K562 (cell line): ENCODE measurements around the gene ICAM3. TPM values are rescaled to one million over a fixed set of nuclear protein-coding genes. Genes with fewer than 3 reads are reported as not detected.

Source experiments
- CCNT2 ChIP-seq: IDR thresholded peaks from 2 replicates; pipeline ENCODE4 v1.6.1; 2011; ENCODE audit warnings: borderline replicate concordance, low read depth, mild to moderate bottlenecking, moderate library complexity, mixed read lengths, low read length; ENCODE audit not compliant: insufficient read length; ENCODE audit errors: extremely low read depth
- FOXJ2 ChIP-seq: fragments of 200-800 bp; sonication (Bioruptor generic); IDR thresholded peaks from 2 replicates; pipeline ENCODE4 v1.6.1; 2016; ENCODE audit warnings: missing genetic modification characterization, missing compliant biosample characterization
- GMEB1 ChIP-seq: fragments of 250-450 bp; sonication (Bioruptor Pico); IDR thresholded peaks from 2 replicates; pipeline ENCODE4 v1.4.0; 2020; ENCODE audit warnings: mild to moderate bottlenecking
- IRF1 ChIP-seq: sonication (generic); formaldehyde crosslinking; IDR thresholded peaks from 2 replicates; pipeline ENCODE4 v1.8.0; 2022; ENCODE audit warnings: missing genetic modification reagents, mild to moderate bottlenecking, borderline replicate concordance
- LARP7 ChIP-seq: fragments of 450-650 bp; IDR thresholded peaks from 2 replicates; pipeline ENCODE4 v1.6.1; 2016
- MAFG ChIP-seq: fragments of 450-650 bp; conservative IDR thresholded peaks from 2 replicates; pipeline ENCODE4 v1.6.1; 2016; ENCODE audit warnings: missing genetic modification characterization, missing compliant biosample characterization
- MXI1 ChIP-seq: IDR thresholded peaks from 2 replicates; pipeline ENCODE4 v1.6.1; 2011; ENCODE audit warnings: low read depth, mild to moderate bottlenecking, improper control_type of control experiment, low read length
- NFIX ChIP-seq: fragments of 250-450 bp; sonication (Bioruptor Pico); IDR thresholded peaks from 2 replicates; pipeline ENCODE4 v1.4.0; 2020; ENCODE audit warnings: low read depth, mild to moderate bottlenecking, moderate library complexity
- NR0B1 ChIP-seq: fragments of 450-650 bp; IDR thresholded peaks from one replicate; pipeline ENCODE4 v1.6.1; 2018; ENCODE audit warnings: mild to moderate bottlenecking, moderate library complexity; ENCODE audit not compliant: partially characterized antibody
- POLR2AphosphoS5 ChIP-seq: IDR thresholded peaks from 2 replicates; pipeline ENCODE4 v1.6.1; 2011; ENCODE audit warnings: mild to moderate bottlenecking, low read depth, low read length, moderate library complexity; ENCODE audit not compliant: control insufficient read depth, insufficient read depth
- POLR2H ChIP-seq: IDR thresholded peaks from 2 replicates; pipeline ENCODE4 v1.6.1; 2016; ENCODE audit warnings: missing genetic modification characterization, low read depth, mild to moderate bottlenecking, control low read depth, missing compliant biosample characterization, moderate library complexity
- PURB ChIP-seq: sonication (generic); formaldehyde crosslinking; IDR thresholded peaks from 2 replicates; pipeline ENCODE4 v1.9.0; 2021; ENCODE audit warnings: low read depth, mild to moderate bottlenecking, missing genetic modification reagents
- TAF1 ChIP-seq: IDR thresholded peaks from 2 replicates; pipeline ENCODE4 v1.6.1; 2011; ENCODE audit warnings: mild to moderate bottlenecking, low read length, moderate library complexity; ENCODE audit not compliant: insufficient read depth, control insufficient read depth, severe bottlenecking; ENCODE audit errors: extremely low read depth
- TAF15 ChIP-seq: fragments of 200-400 bp; formaldehyde crosslinking; IDR thresholded peaks from 2 replicates; pipeline ENCODE4 v1.6.1; 2017; ENCODE audit warnings: mild to moderate bottlenecking, low read depth, low read length, moderate library complexity
- WHSC1 ChIP-seq: IDR thresholded peaks from one replicate; pipeline ENCODE4 v1.6.1; 2012; ENCODE audit warnings: low read length, control low read depth, inconsistent platforms
- ZBTB34 ChIP-seq: fragments of 250-450 bp; sonication (Bioruptor Pico); IDR thresholded peaks from 2 replicates; pipeline ENCODE4 v1.8.0; 2021; ENCODE audit warnings: mild to moderate bottlenecking, moderate library complexity
- ZNF431 ChIP-seq: sonication (generic); formaldehyde crosslinking; IDR thresholded peaks from 2 replicates; pipeline ENCODE4 v1.8.0; 2022; ENCODE audit warnings: mild to moderate bottlenecking, missing genetic modification reagents
- ZNF75A ChIP-seq: fragments of 450-650 bp; formaldehyde crosslinking; IDR thresholded peaks from 2 replicates; pipeline ENCODE4 v1.4.0; 2020; ENCODE audit warnings: mild to moderate bottlenecking
- polyA plus RNA-seq, 8 experiments: library from polyadenylated mRNA; depleted of rRNA in 4 of 8; stranded (reverse) in 5 of 8; unstranded in 3 of 8; fragments of >200 nt; fragmentation: Nextera tagmentation in 2 of 8; fragmentation: Illumina TruSeq in 1 of 8; extraction: Ambion mirVana in 2 of 8; extraction: Trizol in 1 of 8; gene quantifications; 2 replicates each; pipeline versions ENCODE4 v1.2.1 to v1.2.3, GENCODE V29; 2011 to 2014; ENCODE audit warnings: inconsistent platforms in 1 of 8, missing spikeins in 1 of 8
- total RNA-seq, 7 experiments: library from RNA; depleted of rRNA in 6 of 7; stranded (reverse); fragments of >200 nt in 6 of 7; fragmentation: Illumina TruSeq in 2 of 7; extraction: Trizol in 2 of 7; gene quantifications; 2 replicates each; pipeline versions ENCODE4 v1.2.1 to v1.2.3, GENCODE V29; 2011 to 2021; ENCODE audit warnings: low replicate concordance in 1 of 7

The ICAM3 gene
- total and polyA plus RNA-seq, 9 of the 15 experiments (the other 6 are each of a cell fraction or from before 2014, with no cell fraction given): 6.5 to 39.5 (median 24.2) TPM

GRCh38 chr19:10315335-10316214 lies 23.8 kb downstream of the ICAM3 start, which contains the start of gene FDX2 (continued):
- TF ChIP-seq NR0B1: no peak
- TF ChIP-seq GMEB1 (CRISPR knock-in tag): no peak
- TF ChIP-seq CCNT2: no peak
- TF ChIP-seq ZNF431 (CRISPR knock-in tag): no peak
- no peak for TF ChIP-seq ZNF75A (CRISPR knock-in tag)
- no peak for TF ChIP-seq NFIX (CRISPR knock-in tag)
- TF ChIP-seq ZBTB34 (CRISPR knock-in tag): no peak
- peak; percentile 99 for TF ChIP-seq MXI1
- TF ChIP-seq TAF15: no peak
- no peak for TF ChIP-seq FOXJ2 (tag)
- no peak for TF ChIP-seq IRF1 (CRISPR knock-in tag)
- peak; percentile 84 for TF ChIP-seq POLR2AphosphoS5
- peak; percentile 44 for TF ChIP-seq TAF1
- TF ChIP-seq PURB: no peak
- no peak for TF ChIP-seq LARP7
- no peak for TF ChIP-seq MAFG (tag)
- TF ChIP-seq POLR2H: peak; percentile 72
- TF ChIP-seq WHSC1: no peak
